ENCODE data around the gene CH25H. TPM values are rescaled to one million over a fixed set of nuclear protein-coding genes. Genes with fewer than 3 reads are reported as not detected.

CH25H gene
- total RNA-seq, 1 donor from 2014 or later: not detected

- Mint-ChIP-seq H3K4me3 (no peak overlapping the region), H3K27me3 (ENCODE audit: insufficient read depth, low read depth) (no peaks in the 10 kb centered on the region), H3K9me3 (no peaks in the 10 kb centered on the region), H3K36me3 (no peaks in the 10 kb centered on the region), H3K27ac (no peak overlapping the region), H3K4me1 (peaks cover 5% of the 10 kb centered on the region)
- DNase-seq (ENCODE audit: low spot score): no peak
- Histone ChIP-seq H3K4me2 (no peak overlapping the region), H3K79me2 (ENCODE audit: low read depth) (no peaks in the 10 kb centered on the region), H2AFZ (replicated peaks) (no peak overlapping the region), H3K4me3 (no peak overlapping the region), H4K20me1 (ENCODE audit: low read depth) (no peaks in the 10 kb centered on the region), H3K36me3 (no peaks in the 10 kb centered on the region), H3K9ac (no peak overlapping the region), H3K27me3 (peaks cover 8% of the 10 kb centered on the region), H3K4me1 (no peaks in the 10 kb centered on the region), H3K9me3 (ENCODE audit: low read depth) (no peaks in the 10 kb centered on the region), H3K27ac (no peak overlapping the region), H3F3A (ENCODE audit: low read depth) (peaks cover 6% of the 10 kb centered on the region)
- TF ChIP-seq, protein P1, sequence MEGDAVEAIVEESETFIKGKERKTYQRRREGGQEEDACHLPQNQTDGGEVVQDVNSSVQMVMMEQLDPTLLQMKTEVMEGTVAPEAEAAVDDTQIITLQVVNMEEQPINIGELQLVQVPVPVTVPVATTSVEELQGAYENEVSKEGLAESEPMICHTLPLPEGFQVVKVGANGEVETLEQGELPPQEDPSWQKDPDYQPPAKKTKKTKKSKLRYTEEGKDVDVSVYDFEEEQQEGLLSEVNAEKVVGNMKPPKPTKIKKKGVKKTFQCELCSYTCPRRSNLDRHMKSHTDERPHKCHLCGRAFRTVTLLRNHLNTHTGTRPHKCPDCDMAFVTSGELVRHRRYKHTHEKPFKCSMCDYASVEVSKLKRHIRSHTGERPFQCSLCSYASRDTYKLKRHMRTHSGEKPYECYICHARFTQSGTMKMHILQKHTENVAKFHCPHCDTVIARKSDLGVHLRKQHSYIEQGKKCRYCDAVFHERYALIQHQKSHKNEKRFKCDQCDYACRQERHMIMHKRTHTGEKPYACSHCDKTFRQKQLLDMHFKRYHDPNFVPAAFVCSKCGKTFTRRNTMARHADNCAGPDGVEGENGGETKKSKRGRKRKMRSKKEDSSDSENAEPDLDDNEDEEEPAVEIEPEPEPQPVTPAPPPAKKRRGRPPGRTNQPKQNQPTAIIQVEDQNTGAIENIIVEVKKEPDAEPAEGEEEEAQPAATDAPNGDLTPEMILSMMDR (IDR thresholded peaks at IDR 0.05): no peak
- TF ChIP-seq EZH2phosphoT487 (IDR thresholded peaks at IDR 0.05) (no peak), EZH2 (IDR thresholded peaks at IDR 0.05) (no peak)
Measured at GRCh38 chr10:89215511-89215910, 8.4 kb upstream of the CH25H start.

DNA sequence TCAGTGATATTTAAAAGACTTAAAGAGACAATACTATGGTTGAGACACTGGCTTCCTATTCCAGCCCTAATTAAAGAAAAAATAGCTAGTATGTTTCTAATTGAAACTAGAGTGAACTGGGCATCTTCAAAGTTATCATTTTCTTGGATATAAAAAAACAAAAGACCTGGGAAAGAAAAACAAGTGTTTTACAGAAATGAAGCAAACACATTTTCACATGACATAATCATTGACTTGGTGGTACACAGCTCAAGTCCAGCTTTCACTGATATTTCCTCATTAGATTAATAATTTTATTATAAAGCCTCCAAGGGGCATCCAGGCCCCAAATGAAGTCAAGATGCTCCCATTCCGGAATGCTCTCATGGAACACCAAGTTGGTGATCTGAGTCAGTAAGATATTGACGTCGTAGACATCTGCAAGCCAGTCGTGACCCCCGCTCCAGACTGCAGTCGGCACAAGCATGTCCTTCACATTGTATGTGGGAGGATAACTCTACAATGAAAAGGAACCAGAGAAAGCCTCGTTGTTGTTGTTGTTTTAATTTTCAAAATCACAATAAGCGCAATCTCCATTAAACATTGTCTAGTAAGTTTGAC lies 7.5 kb upstream of the CH25H start:
- Histone ChIP-seq H3K9ac (no peak overlapping the region), H3K79me2 (ENCODE audit: low read depth) (no peaks in the 10 kb centered on the region), H3K4me3 (no peak overlapping the region), H2AFZ (replicated peaks) (no peak overlapping the region), H4K20me1 (ENCODE audit: low read depth) (no peaks in the 10 kb centered on the region), H3F3A (ENCODE audit: low read depth) (peaks cover 6% of the 10 kb centered on the region), H3K27ac (no peak overlapping the region), H3K9me3 (ENCODE audit: low read depth) (no peaks in the 10 kb centered on the region), H3K4me2 (no peak overlapping the region), H3K27me3 (peaks cover 16% of the 10 kb centered on the region), H3K4me1 (no peaks in the 10 kb centered on the region), H3K36me3 (no peaks in the 10 kb centered on the region)
- Mint-ChIP-seq H3K4me1 (peaks cover 5% of the 10 kb centered on the region), H3K27me3 (ENCODE audit: insufficient read depth, low read depth) (no peaks in the 10 kb centered on the region), H3K9me3 (no peaks in the 10 kb centered on the region), H3K27ac (no peak overlapping the region), H3K4me3 (no peak overlapping the region), H3K36me3 (no peaks in the 10 kb centered on the region)
- TF ChIP-seq EZH2phosphoT487 (IDR thresholded peaks at IDR 0.05): no peak
- no peak for TF ChIP-seq EZH2 (IDR thresholded peaks at IDR 0.05)
- TF ChIP-seq, protein P1 (IDR thresholded peaks at IDR 0.05): no peak
- no peak for DNase-seq (ENCODE audit: low spot score)

GRCh38 chr10:89213191-89213808 lies 6.2 kb upstream of the CH25H start:
- H3K27me3 ChIP-seq: peaks cover 30% of the 10 kb centered on the region
- no peaks in the 10 kb centered on the region for H4K20me1 ChIP-seq (ENCODE audit: low read depth)
- Mint-ChIP-seq H3K27me3 (ENCODE audit: insufficient read depth, low read depth) (peaks cover 8% of the 10 kb centered on the region), H3K4me1 (peaks cover 5% of the 10 kb centered on the region), H3K36me3 (no peaks in the 10 kb centered on the region), H3K4me3 (no peak overlapping the region), H3K9me3 (no peaks in the 10 kb centered on the region), H3K27ac (no peak overlapping the region)
- H3F3A ChIP-seq (ENCODE audit: low read depth): peaks cover 6% of the 10 kb centered on the region
- H3K9ac ChIP-seq: no peak overlapping the region
- H3K79me2 ChIP-seq (ENCODE audit: low read depth): no peaks in the 10 kb centered on the region
- no peaks in the 10 kb centered on the region for H3K9me3 ChIP-seq (ENCODE audit: low read depth)
- no peak overlapping the region for H3K4me3 ChIP-seq
- H3K4me1 ChIP-seq: no peaks in the 10 kb centered on the region
- H3K36me3 ChIP-seq: no peaks in the 10 kb centered on the region
- no peak overlapping the region for H3K4me2 ChIP-seq
- H3K27ac ChIP-seq: no peak overlapping the region
- DNase-seq (ENCODE audit: low spot score): peak; percentile 54
- TF ChIP-seq EZH2 (IDR thresholded peaks at IDR 0.05): no peak
- TF ChIP-seq, protein P1 (IDR thresholded peaks at IDR 0.05): peak; percentile 69
- TF ChIP-seq EZH2phosphoT487 (IDR thresholded peaks at IDR 0.05): no peak
- no peak overlapping the region for H2AFZ ChIP-seq (replicated peaks)

Measured in neural progenitor cell (in vitro differentiated cells).